ENCODE measurements around the gene GAGE1. TPM values are rescaled to one million over a fixed set of nuclear protein-coding genes. Genes with fewer than 3 reads are reported as not detected.
"Not testable (repeated sequence)": the region's sequence is repeated elsewhere in the genome, so short reads cannot be mapped to it uniquely, and the experiment has no call there.

The GAGE1 gene, protein sequence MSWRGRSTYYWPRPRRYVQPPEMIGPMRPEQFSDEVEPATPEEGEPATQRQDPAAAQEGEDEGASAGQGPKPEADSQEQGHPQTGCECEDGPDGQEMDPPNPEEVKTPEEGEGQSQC
- polyA plus RNA-seq (2013, experiment 1 of 2), result not detected
- not detected for polyA plus RNA-seq (2013, experiment 2 of 2)

DNA sequence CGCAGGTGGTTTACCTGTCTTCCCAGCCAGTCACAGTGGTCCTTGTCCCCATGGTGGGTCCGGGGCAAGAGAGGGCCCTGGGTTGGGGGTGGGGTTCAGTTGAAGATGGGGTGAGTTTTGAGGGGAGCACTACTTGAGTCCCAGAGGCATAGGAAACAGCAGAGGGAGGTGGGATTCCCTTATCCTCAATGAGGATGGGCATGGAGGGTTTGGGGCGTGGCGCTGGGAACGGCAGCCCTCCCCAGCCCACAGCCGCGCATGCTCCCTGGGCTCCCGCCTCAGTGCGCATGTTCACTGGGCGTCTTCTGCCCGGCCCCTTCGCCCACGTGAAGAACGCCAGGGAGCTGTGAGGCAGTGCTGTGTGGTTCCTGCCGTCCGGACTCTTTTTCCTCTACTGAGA is at the start of gene GAGE1:
Gene GAGE1 (plus strand): TSS at position 301 of the 400 bp plus-strand sequence. CDS start 1,155 bp downstream, outside the sequence.
- H3K18ac ChIP-seq (ENCODE audit: low read length); H2BK15ac ChIP-seq (replicated peaks; ENCODE audit: low read depth); DNase-seq; H3K27ac ChIP-seq (ENCODE audit: low read depth, low read length); H4K8ac ChIP-seq (ENCODE audit: low read depth, low read length); H3K79me1 ChIP-seq (ENCODE audit: low read length); H2AK5ac ChIP-seq (ENCODE audit: low read length); H3K79me2 ChIP-seq (ENCODE audit: control insufficient read depth, insufficient read depth, low read length); H3K9ac ChIP-seq (ENCODE audit: low read length); H3K27me3 ChIP-seq (ENCODE audit: insufficient read depth, low read length, poor library complexity); H3K4ac ChIP-seq (ENCODE audit: low read depth, low read length); H3K56ac ChIP-seq (ENCODE audit: low read length); H3K4me2 ChIP-seq (ENCODE audit: low read length); H3K4me1 ChIP-seq (ENCODE audit: control insufficient read depth, low read depth, low read length); H2BK120ac ChIP-seq (ENCODE audit: low read depth, low read length); H3K36me3 ChIP-seq (ENCODE audit: control insufficient read depth, insufficient read depth, low read length); H3K23ac ChIP-seq (ENCODE audit: low read length); H3K4me3 ChIP-seq (ENCODE audit: low read length); H2BK5ac ChIP-seq (ENCODE audit: low read length); H4K5ac ChIP-seq (ENCODE audit: low read length): not testable (repeated sequence)
- whole genome bisulfite sequencing (ENCODE audit: extremely low coverage, insufficient coverage, low lambda C conversion rate), result no CpG with 5 or more reads among the region's 16 CpGs

DNA sequence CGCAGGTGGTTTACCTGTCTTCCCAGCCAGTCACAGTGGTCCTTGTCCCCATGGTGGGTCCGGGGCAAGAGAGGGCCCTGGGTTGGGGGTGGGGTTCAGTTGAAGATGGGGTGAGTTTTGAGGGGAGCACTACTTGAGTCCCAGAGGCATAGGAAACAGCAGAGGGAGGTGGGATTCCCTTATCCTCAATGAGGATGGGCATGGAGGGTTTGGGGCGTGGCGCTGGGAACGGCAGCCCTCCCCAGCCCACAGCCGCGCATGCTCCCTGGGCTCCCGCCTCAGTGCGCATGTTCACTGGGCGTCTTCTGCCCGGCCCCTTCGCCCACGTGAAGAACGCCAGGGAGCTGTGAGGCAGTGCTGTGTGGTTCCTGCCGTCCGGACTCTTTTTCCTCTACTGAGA is 47.8 kb upstream of the GAGE1 start, which contains the start of gene GAGE12E:
Gene GAGE12E (plus strand): TSS at position 301 of the 400 bp plus-strand sequence. CDS start 1,155 bp downstream, outside the sequence.
- H3K4me1 ChIP-seq (ENCODE audit: control insufficient read depth, low read depth, low read length); H2BK5ac ChIP-seq (ENCODE audit: low read length): not testable (repeated sequence)

DNA sequence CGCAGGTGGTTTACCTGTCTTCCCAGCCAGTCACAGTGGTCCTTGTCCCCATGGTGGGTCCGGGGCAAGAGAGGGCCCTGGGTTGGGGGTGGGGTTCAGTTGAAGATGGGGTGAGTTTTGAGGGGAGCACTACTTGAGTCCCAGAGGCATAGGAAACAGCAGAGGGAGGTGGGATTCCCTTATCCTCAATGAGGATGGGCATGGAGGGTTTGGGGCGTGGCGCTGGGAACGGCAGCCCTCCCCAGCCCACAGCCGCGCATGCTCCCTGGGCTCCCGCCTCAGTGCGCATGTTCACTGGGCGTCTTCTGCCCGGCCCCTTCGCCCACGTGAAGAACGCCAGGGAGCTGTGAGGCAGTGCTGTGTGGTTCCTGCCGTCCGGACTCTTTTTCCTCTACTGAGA is 38.3 kb upstream of the GAGE1 start, which contains the start of gene GAGE12F:
Gene GAGE12F (plus strand): TSS at position 301 of the 400 bp plus-strand sequence. CDS start 1,155 bp downstream, outside the sequence.
- not testable (repeated sequence) for H4K5ac ChIP-seq (ENCODE audit: low read length); H3K79me1 ChIP-seq (ENCODE audit: low read length); H3K4me3 ChIP-seq (ENCODE audit: low read length); H2AK5ac ChIP-seq (ENCODE audit: low read length); H3K4me1 ChIP-seq (ENCODE audit: control insufficient read depth, low read depth, low read length); H4K8ac ChIP-seq (ENCODE audit: low read depth, low read length); H2BK120ac ChIP-seq (ENCODE audit: low read depth, low read length); H3K23ac ChIP-seq (ENCODE audit: low read length); DNase-seq; H2BK15ac ChIP-seq (replicated peaks; ENCODE audit: low read depth); H3K36me3 ChIP-seq (ENCODE audit: control insufficient read depth, insufficient read depth, low read length); H3K27me3 ChIP-seq (ENCODE audit: insufficient read depth, low read length, poor library complexity); H3K4me2 ChIP-seq (ENCODE audit: low read length); H2BK5ac ChIP-seq (ENCODE audit: low read length); H3K56ac ChIP-seq (ENCODE audit: low read length); H3K79me2 ChIP-seq (ENCODE audit: control insufficient read depth, insufficient read depth, low read length); H3K9ac ChIP-seq (ENCODE audit: low read length); H3K27ac ChIP-seq (ENCODE audit: low read depth, low read length); H3K4ac ChIP-seq (ENCODE audit: low read depth, low read length); H3K18ac ChIP-seq (ENCODE audit: low read length)
- WGBS (ENCODE audit: extremely low coverage, insufficient coverage, low lambda C conversion rate), result no CpG with 5 or more reads among the region's 16 CpGs

More for the DNA sequence above, 47.8 kb upstream of the GAGE1 start, which contains the start of gene GAGE12E:
- no CpG with 5 or more reads among the region's 16 CpGs for WGBS (ENCODE audit: extremely low coverage, insufficient coverage, low lambda C conversion rate)
- DNase-seq; H3K4me2 ChIP-seq (ENCODE audit: low read length); H3K56ac ChIP-seq (ENCODE audit: low read length); H2AK5ac ChIP-seq (ENCODE audit: low read length); H3K27ac ChIP-seq (ENCODE audit: low read depth, low read length); H2BK120ac ChIP-seq (ENCODE audit: low read depth, low read length); H3K79me1 ChIP-seq (ENCODE audit: low read length); H3K79me2 ChIP-seq (ENCODE audit: control insufficient read depth, insufficient read depth, low read length); H3K27me3 ChIP-seq (ENCODE audit: insufficient read depth, low read length, poor library complexity); H3K4ac ChIP-seq (ENCODE audit: low read depth, low read length); H2BK15ac ChIP-seq (replicated peaks; ENCODE audit: low read depth); H3K9ac ChIP-seq (ENCODE audit: low read length); H3K23ac ChIP-seq (ENCODE audit: low read length); H3K4me3 ChIP-seq (ENCODE audit: low read length); H4K8ac ChIP-seq (ENCODE audit: low read depth, low read length); H3K18ac ChIP-seq (ENCODE audit: low read length); H3K36me3 ChIP-seq (ENCODE audit: control insufficient read depth, insufficient read depth, low read length); H4K5ac ChIP-seq (ENCODE audit: low read length): not testable (repeated sequence)

DNA sequence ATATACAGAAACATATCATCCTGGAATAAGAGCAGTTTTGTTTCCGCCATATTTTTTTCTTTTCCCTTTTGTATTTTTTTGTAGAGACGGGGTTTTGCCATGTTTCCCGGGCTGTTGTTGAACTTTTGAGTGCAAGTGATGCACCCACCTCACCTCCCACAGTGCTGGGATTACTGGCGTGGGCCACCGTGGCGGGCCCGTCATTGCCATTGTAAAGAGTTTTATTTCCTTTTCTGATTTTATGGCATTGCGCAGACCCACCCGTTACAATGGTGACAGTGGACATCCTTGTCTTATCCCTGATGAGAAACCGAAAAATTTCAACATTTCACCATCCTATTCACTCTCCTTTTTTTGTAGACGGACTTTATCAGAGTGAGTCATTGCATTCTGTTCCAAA is 30.1 kb upstream of the GAGE1 start:
- H2BK120ac ChIP-seq (ENCODE audit: low read depth, low read length); H3K23ac ChIP-seq (ENCODE audit: low read length); H3K4me3 ChIP-seq (ENCODE audit: low read length); H3K27me3 ChIP-seq (ENCODE audit: insufficient read depth, low read length, poor library complexity); H2BK15ac ChIP-seq (replicated peaks; ENCODE audit: low read depth); H4K8ac ChIP-seq (ENCODE audit: low read depth, low read length); H3K36me3 ChIP-seq (ENCODE audit: control insufficient read depth, insufficient read depth, low read length); H3K4me1 ChIP-seq (ENCODE audit: control insufficient read depth, low read depth, low read length); H2BK5ac ChIP-seq (ENCODE audit: low read length); H3K27ac ChIP-seq (ENCODE audit: low read depth, low read length); H3K79me2 ChIP-seq (ENCODE audit: control insufficient read depth, insufficient read depth, low read length); H3K4ac ChIP-seq (ENCODE audit: low read depth, low read length); H3K56ac ChIP-seq (ENCODE audit: low read length); H3K18ac ChIP-seq (ENCODE audit: low read length); H3K79me1 ChIP-seq (ENCODE audit: low read length); H4K5ac ChIP-seq (ENCODE audit: low read length); H2AK5ac ChIP-seq (ENCODE audit: low read length); H3K9ac ChIP-seq (ENCODE audit: low read length); H3K4me2 ChIP-seq (ENCODE audit: low read length); DNase-seq: not testable (repeated sequence)
- no CpG with 5 or more reads among the region's 11 CpGs for WGBS (ENCODE audit: extremely low coverage, insufficient coverage, low lambda C conversion rate)

DNA sequence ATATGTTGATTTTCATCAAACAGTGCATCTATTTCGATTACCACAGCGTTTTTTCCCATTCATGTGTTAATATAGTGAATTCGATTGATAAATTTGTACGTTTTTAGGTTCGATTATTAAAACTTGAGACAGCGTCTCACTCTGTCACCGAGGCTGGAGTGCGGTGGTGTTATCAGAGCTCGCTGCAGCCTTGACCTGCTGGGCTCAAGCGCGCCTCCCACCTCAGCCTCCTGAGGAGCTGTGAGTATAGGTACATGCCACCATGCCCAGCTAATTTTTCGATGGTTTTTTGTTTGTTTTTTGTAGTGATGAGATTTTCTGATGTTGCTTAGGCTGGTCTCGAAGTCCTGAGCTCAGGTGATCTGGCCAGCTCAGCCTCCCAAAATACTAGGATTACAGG is 29.7 kb upstream of the GAGE1 start:
- not testable (repeated sequence) for H3K4ac ChIP-seq (ENCODE audit: low read depth, low read length); DNase-seq; H3K56ac ChIP-seq (ENCODE audit: low read length); H3K4me1 ChIP-seq (ENCODE audit: control insufficient read depth, low read depth, low read length); H2AK5ac ChIP-seq (ENCODE audit: low read length); H3K18ac ChIP-seq (ENCODE audit: low read length); H4K5ac ChIP-seq (ENCODE audit: low read length); H3K79me2 ChIP-seq (ENCODE audit: control insufficient read depth, insufficient read depth, low read length); H3K79me1 ChIP-seq (ENCODE audit: low read length); H3K9ac ChIP-seq (ENCODE audit: low read length); H3K36me3 ChIP-seq (ENCODE audit: control insufficient read depth, insufficient read depth, low read length); H3K4me2 ChIP-seq (ENCODE audit: low read length); H4K8ac ChIP-seq (ENCODE audit: low read depth, low read length); H3K27me3 ChIP-seq (ENCODE audit: insufficient read depth, low read length, poor library complexity); H2BK120ac ChIP-seq (ENCODE audit: low read depth, low read length); H3K4me3 ChIP-seq (ENCODE audit: low read length); H3K23ac ChIP-seq (ENCODE audit: low read length); H2BK15ac ChIP-seq (replicated peaks; ENCODE audit: low read depth); H3K27ac ChIP-seq (ENCODE audit: low read depth, low read length); H2BK5ac ChIP-seq (ENCODE audit: low read length)
- WGBS (ENCODE audit: extremely low coverage, insufficient coverage, low lambda C conversion rate), result no CpG with 5 or more reads among the region's 13 CpGs

DNA sequence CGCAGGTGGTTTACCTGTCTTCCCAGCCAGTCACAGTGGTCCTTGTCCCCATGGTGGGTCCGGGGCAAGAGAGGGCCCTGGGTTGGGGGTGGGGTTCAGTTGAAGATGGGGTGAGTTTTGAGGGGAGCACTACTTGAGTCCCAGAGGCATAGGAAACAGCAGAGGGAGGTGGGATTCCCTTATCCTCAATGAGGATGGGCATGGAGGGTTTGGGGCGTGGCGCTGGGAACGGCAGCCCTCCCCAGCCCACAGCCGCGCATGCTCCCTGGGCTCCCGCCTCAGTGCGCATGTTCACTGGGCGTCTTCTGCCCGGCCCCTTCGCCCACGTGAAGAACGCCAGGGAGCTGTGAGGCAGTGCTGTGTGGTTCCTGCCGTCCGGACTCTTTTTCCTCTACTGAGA is 28.7 kb upstream of the GAGE1 start, which contains the start of gene GAGE12G:
Gene GAGE12G (plus strand): TSS at position 301 of the 400 bp plus-strand sequence. CDS start 1,155 bp downstream, outside the sequence.
- H3K27me3 ChIP-seq (ENCODE audit: insufficient read depth, low read length, poor library complexity); H3K23ac ChIP-seq (ENCODE audit: low read length); H2BK15ac ChIP-seq (replicated peaks; ENCODE audit: low read depth); H2AK5ac ChIP-seq (ENCODE audit: low read length); H3K9ac ChIP-seq (ENCODE audit: low read length); H3K36me3 ChIP-seq (ENCODE audit: control insufficient read depth, insufficient read depth, low read length); DNase-seq; H3K4me1 ChIP-seq (ENCODE audit: control insufficient read depth, low read depth, low read length); H3K4ac ChIP-seq (ENCODE audit: low read depth, low read length); H3K79me2 ChIP-seq (ENCODE audit: control insufficient read depth, insufficient read depth, low read length); H3K18ac ChIP-seq (ENCODE audit: low read length); H2BK5ac ChIP-seq (ENCODE audit: low read length); H3K4me3 ChIP-seq (ENCODE audit: low read length); H3K27ac ChIP-seq (ENCODE audit: low read depth, low read length); H3K56ac ChIP-seq (ENCODE audit: low read length); H2BK120ac ChIP-seq (ENCODE audit: low read depth, low read length); H3K4me2 ChIP-seq (ENCODE audit: low read length); H3K79me1 ChIP-seq (ENCODE audit: low read length); H4K5ac ChIP-seq (ENCODE audit: low read length); H4K8ac ChIP-seq (ENCODE audit: low read depth, low read length): not testable (repeated sequence)
- no CpG with 5 or more reads among the region's 16 CpGs for WGBS (ENCODE audit: extremely low coverage, insufficient coverage, low lambda C conversion rate)

All from mesendoderm (in vitro differentiated cells).